Measurements from ENCODE around the gene ZNF462.

- TF ChIP-seq CTCF (IDR thresholded peaks at IDR 0.05): no peak
- no peak for TF ChIP-seq EP300 (IDR thresholded peaks at IDR 0.05)
- TF ChIP-seq POLR2AphosphoS5 (IDR thresholded peaks at IDR 0.05): no peak
- no peak for TF ChIP-seq POLR2A (IDR thresholded peaks at IDR 0.05)
Measured at GRCh38 chr9:106859957-106860720, 2.8 kb upstream of the ZNF462 start.
